ENCODE data around the gene LRRC32. TPM values are rescaled to one million over a fixed set of nuclear protein-coding genes. Genes with fewer than 3 reads are reported as not detected.

Gene LRRC32
- total RNA-seq, 2 experiments from 2014 or later: 5.5 to 25.3 TPM

- TF ChIP-seq EZH2phosphoT487 (IDR thresholded peaks at IDR 0.05; ENCODE audit: borderline replicate concordance, low read depth, low read length): no peak
- TF ChIP-seq CTCF (conservative IDR thresholded peaks at IDR 0.05; ENCODE audit: low read length): peak; percentile 64; the same call in 1 of the 2 replicates
- H4K20me1 ChIP-seq (ENCODE audit: insufficient read depth, low read length): no peaks in the 10 kb centered on the region
- peak overlapping the region; percentile 94 for H3K27ac ChIP-seq (ENCODE audit: low read depth, low read length, poor library complexity, severe bottlenecking)
- no TSS peak for BruUV-seq (replicated peaks)
- H3K9me3 ChIP-seq (ENCODE audit: low read length): no peaks in the 10 kb centered on the region
- no peaks in the 10 kb centered on the region for H3K36me3 ChIP-seq (ENCODE audit: insufficient read depth, low read length)
- CTCF ChIA-PET (ENCODE audit: unreplicated experiment): interaction anchor here (0.5 to 5.1 kb wide), 5 partner anchors 10 to 76 kb away, joined by 3 to 22 read pairs (median 3); no protein-coding TSS in a partner anchor
- DNase-seq (ENCODE audit: low spot score): peak; percentile 88
- intact Hi-C loops (cut with micrococcal nuclease; ENCODE audit: unreplicated experiment): loop anchor here (5.0 kb wide), 1 partner anchor 232 kb away; no protein-coding TSS in a partner anchor
- H3K79me2 ChIP-seq (ENCODE audit: insufficient read depth, low read depth, low read length): peaks cover 4% of the 10 kb centered on the region; the same call in 1 of the 2 replicates
- H3K4me2 ChIP-seq (ENCODE audit: low read length): peak overlapping the region; percentile 89
- H3K4me3 ChIP-seq (ENCODE audit: low read depth, low read length, poor library complexity, severe bottlenecking): peak overlapping the region; percentile 79
- peaks cover 77% of the 10 kb centered on the region for H3K4me1 ChIP-seq (ENCODE audit: insufficient read depth, low read length, poor library complexity, severe bottlenecking)
- POLR2A ChIA-PET: interaction anchor here (1.3 to 5.8 kb wide), 5 partner anchors 11 to 48 kb away, joined by 3 to 42 read pairs (median 3); no protein-coding TSS in a partner anchor
- H2AFZ ChIP-seq (ENCODE audit: low read length): peak overlapping the region; percentile 67; the same call in 1 of the 2 replicates
- no peaks in the 10 kb centered on the region for H3K9me2 ChIP-seq (ENCODE audit: insufficient read depth, low read length)
Observed at GRCh38 chr11:76674517-76675400, 4.2 kb upstream of the LRRC32 start.

GRCh38 chr11:76673176-76674142, 2.9 kb upstream of the LRRC32 start:
- CTCF ChIA-PET (ENCODE audit: unreplicated experiment): interaction anchor here (0.6 to 1.9 kb wide), 4 partner anchors 36 to 75 kb away, joined by 4 to 16 read pairs (median 7); no protein-coding TSS in a partner anchor

More at GRCh38 chr11:76673176-76674142, 2.9 kb upstream of the LRRC32 start:
- H3K4me3 ChIP-seq (ENCODE audit: low read depth, low read length, poor library complexity, severe bottlenecking): peak overlapping the region; percentile 79
- H3K9me3 ChIP-seq (ENCODE audit: low read length): no peaks in the 10 kb centered on the region
- BruUV-seq (replicated peaks): no TSS peak
- H3K36me3 ChIP-seq (ENCODE audit: insufficient read depth, low read length): no peaks in the 10 kb centered on the region
- no peaks in the 10 kb centered on the region for H3K9me2 ChIP-seq (ENCODE audit: insufficient read depth, low read length)
- peaks cover 18% of the 10 kb centered on the region; the same call in 1 of the 2 replicates for H3K79me2 ChIP-seq (ENCODE audit: insufficient read depth, low read depth, low read length)
- intact Hi-C loops (cut with micrococcal nuclease; ENCODE audit: unreplicated experiment): loop anchor here (5.0 kb wide), 1 partner anchor 231 kb away; no protein-coding TSS in a partner anchor
- H3K27ac ChIP-seq (ENCODE audit: low read depth, low read length, poor library complexity, severe bottlenecking): peak overlapping the region; percentile 94
- H3K4me1 ChIP-seq (ENCODE audit: insufficient read depth, low read length, poor library complexity, severe bottlenecking): peaks cover 83% of the 10 kb centered on the region
- TF ChIP-seq CTCF (conservative IDR thresholded peaks at IDR 0.05; ENCODE audit: low read length): no peak
- TF ChIP-seq EZH2phosphoT487 (IDR thresholded peaks at IDR 0.05; ENCODE audit: borderline replicate concordance, low read depth, low read length): no peak
- H4K20me1 ChIP-seq (ENCODE audit: insufficient read depth, low read length): no peaks in the 10 kb centered on the region
- POLR2A ChIA-PET: interaction anchor here (0.6 to 5.8 kb wide), 10 partner anchors 9 to 1387 kb away, joined by 3 to 42 read pairs (median 5); no protein-coding TSS in a partner anchor
- H3K4me2 ChIP-seq (ENCODE audit: low read length): peak overlapping the region; percentile 89
- DNase-seq (ENCODE audit: low spot score): peak; percentile 55
- peak overlapping the region; percentile 17; the same call in 1 of the 2 replicates for H2AFZ ChIP-seq (ENCODE audit: low read length)

Data from OCI-LY7 (cell line).